ENCODE data around the gene KLHDC4. TPM values are rescaled to one million over a fixed set of nuclear protein-coding genes. Genes with fewer than 3 reads are reported as not detected.

Gene KLHDC4
- total RNA-seq, 2 experiments from 2014 or later = 83.3 to 84.3 TPM

DNA sequence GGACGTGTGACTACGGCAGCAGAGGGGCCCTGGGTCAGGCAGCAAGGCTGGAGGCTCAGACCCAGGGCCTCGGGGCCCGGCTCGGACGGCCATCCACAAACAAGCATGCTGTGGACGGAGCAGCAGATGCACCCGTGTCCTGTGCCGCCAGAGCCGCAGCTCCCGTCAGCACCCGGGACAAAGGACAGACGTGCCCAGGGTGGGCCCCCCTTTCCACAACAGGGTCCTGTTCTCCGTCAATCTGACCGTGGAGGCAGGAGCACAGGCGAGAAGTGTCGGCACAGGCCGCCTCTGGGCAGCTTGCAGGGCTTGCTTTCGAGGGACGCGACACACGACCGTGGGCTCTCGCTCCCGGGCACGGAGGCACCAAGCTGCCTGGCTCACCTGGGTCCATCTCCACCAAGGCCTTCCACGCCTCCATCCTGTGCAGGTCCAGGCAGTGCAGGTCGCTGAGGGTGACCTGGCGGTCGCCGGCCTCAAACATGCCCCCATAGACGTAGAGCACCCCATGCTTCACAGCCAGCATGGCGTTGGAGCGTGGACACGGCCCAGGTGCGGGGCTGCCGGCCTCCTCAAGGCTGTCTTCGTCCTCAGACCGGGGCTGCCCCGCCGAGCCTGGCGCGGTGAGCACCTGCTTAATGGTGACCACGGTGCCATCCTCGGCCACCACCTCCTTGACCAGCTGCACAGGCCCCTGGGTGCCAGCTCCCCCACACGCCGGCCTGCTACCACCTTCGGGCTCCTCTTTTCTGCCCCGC, 56.7 kb downstream of the KLHDC4 start:
- ChIA-PET POLR2A (no interaction called here), CTCF (no interaction called here)

DNA sequence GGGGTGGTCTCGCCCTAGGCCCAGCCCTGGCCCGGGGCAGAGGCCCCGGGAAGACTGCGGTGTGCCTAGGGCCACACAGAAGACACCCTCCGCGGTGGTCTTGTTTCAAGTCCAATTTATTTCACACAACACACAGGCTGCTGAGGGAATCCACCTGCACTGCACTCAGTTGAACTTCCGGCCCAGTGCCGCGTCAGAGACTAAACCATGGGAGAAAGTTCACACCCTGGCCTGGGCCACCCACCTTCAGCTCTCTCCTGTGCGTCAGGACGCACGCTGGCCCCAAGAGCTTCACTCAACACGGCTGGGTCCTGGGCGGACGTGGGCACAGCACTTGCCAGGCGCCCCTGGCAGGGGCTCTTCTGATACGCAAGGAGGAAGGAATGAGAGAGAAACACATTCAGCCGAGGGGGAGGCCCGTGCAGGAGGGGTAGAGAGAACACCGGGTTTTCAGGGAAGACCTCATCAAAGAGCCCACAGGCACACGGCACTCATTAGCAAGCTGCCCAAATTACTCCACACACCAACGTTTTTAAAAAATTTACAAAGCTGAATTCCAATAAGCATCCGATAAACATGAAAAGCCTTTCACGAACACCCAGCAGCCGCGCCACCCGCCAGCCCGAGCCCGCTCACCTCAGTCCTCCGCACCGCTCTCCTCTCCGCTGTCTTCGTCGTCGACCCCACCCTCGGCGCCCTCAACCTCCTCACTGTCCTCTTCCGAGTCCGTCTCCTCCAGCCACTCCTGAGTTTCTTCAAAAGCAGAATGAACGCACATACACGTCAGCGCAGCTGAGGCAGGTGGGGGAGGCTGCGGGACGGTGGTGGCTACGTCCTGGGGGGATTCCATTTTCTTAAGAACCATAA, 57.8 kb downstream of the KLHDC4 start:
- CTCF ChIA-PET = no interaction called here
- POLR2A ChIA-PET = no interaction called here

DNA sequence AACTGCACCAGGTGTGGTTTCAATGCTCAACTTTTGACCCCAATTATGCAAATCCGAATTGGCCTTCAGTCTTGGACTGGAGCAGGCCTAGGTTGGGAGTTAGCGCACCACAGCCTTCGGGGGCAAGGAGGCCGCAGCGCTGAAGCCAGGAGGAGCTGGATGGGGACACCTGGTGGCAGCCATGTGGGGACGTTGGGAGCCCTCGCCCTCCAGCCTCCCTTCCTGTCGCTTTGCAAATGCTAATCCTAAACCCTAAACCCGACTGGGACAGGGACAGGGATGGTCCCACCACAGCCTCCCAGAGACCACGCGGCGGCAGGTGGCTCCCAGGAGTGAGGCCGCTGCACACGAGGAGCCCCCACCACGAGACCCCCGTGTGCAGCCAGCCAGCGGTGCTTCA, 58.7 kb downstream of the KLHDC4 start:
- POLR2A ChIA-PET = no interaction called here

DNA sequence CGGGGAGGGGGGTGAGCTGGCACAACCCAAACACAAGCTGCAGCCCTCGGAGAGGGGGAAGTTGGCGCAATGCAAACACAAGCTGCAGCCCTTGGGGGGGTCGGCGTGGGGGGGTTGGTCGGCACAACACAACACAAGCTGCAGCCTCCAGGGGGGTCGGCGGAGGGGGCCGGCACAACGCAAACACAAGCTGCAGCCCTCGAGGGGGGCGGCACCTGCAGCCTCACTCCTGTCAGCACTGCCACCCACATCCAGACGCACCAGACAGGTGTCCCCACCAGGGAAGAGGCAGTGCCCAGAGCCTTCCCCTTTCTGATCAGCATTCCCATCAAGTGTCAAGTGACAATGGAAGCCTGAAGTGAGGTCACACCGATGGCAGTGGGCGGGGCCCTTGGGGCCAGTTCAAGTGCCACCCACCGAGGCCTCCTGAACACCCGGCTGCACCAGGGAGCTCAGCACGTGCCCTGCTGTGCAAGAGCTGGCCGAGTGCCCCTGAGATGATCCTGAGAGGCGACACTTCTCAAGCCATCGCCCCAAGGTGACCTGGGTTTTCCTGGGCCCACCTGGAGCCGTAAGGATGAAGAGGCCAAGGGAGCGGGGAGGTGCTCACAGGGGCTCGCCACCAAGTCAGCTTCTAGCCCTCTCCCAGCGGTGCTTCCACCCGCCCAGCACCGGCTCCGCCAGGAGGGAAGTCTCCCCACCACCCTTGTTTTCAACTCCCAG, 59.3 kb downstream of the KLHDC4 start:
- ChIA-PET POLR2A (no interaction called here), CTCF (no interaction called here)

More for the DNA sequence above, 58.7 kb downstream of the KLHDC4 start:
- CTCF ChIA-PET = no interaction called here

DNA sequence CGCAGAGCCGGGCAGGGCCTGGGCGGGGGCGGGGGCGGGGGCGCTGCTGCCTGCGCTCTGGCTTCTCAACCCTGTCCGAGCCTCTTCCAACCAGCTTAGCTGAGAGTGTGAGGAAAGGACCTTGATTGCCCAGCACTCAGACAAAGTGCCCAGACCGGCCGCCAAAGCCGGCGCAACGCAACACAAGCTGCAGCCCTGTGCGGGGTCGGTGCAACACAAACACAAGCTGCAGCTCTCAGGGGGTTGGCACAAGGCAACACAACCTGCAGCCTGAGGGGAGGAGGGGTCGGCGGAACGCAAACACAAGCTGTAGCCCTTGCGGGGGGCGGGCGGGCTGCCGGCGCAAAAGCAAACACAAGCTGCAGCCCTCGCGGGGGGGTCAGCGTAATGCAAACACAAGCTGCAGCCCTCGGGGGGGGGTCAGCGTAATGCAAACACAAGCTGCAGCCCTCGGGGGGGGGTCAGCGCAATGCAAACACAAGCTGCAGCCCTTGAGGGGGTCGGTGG, 60.0 kb downstream of the KLHDC4 start:
- CTCF ChIA-PET = no interaction called here
- POLR2A ChIA-PET = no interaction called here

DNA sequence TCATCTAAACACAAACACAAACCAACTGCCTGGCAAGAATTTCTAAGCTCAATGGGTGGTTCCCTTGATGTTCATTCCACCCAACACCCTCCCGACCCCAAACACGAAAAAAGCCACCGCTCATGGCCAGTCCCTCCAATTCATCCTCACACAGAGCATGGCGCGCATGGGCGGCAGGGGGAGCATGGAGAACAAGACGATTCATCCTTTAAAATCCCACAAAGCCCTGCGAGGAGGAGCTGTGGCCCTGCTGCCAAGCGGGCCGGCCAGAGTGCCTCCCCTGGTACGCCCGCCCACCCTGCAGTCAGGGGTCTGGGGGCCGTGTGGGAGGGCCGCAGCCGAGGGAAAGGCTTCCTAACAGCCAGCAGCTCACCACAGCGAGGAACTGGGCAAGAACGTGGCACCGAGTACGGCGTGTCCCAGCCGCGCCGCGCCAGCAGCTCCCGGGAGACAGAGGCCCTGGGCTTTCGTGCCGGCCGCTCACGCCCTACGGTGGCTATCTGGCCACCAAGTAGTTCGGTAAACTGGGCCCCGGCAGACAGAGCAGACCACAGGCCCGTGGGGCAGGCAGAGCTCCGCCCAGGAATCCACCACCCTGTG, 60.9 kb downstream of the KLHDC4 start:
- ChIA-PET POLR2A (no interaction called here), CTCF (no interaction called here)

DNA sequence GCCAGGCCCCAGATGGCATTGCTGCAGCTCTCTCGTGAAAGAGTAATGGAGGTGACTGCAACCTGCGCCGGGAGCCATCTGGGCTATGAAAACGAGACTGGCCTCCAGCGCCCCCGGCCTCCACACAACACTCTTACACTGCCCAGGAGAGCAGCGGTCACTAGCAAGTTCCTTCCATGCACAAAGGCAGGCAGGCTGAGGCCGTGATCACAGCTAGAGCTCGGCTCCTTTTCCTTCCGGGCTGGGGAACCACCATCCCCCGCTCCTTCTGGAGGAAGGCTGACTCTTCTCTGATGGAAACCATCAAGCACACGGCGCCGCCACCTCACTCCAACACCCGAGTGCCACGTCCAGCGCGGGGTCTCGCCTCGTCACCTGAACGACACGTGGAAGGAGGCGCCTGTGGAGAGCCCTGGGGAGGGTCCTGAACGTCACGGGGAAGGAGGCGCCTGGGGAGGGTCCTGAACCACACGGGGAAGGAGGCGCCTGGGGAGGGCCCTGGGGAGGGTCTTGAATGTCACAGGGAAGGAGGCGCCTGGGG, 61.9 kb downstream of the KLHDC4 start:
- CTCF ChIA-PET = interaction anchor here (1.7 kb wide), 1 partner anchor 10 kb away, joined by 4 read pairs; no protein-coding TSS in a partner anchor

DNA sequence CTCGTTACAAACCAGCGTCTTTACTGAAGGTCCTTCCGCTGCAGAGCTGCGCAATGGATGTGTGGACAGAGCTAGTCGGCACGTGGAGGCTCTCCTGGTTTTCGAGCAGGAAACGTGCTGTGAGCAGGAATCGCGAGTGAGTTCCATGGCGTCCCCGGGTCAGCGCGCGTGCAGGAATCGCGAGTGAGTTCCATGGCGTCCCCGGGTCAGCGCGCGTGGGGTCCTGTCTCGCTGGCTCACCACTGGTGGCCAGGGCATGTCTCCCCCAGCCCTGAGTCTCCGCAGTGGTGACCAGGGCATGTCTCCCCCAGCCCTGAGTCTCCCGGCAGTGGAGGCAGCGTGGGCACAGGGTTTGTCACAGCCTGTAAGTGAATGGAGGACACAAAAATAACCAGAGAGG, 62.7 kb downstream of the KLHDC4 start:
- ChIA-PET POLR2A (no interaction called here), CTCF (interaction anchor here (0.9 to 1.7 kb wide), 3 partner anchors 9 to 50 kb away, joined by 3 to 5 read pairs (median 4); no protein-coding TSS in a partner anchor)

More for the DNA sequence above, 61.9 kb downstream of the KLHDC4 start:
- POLR2A ChIA-PET = no interaction called here

DNA sequence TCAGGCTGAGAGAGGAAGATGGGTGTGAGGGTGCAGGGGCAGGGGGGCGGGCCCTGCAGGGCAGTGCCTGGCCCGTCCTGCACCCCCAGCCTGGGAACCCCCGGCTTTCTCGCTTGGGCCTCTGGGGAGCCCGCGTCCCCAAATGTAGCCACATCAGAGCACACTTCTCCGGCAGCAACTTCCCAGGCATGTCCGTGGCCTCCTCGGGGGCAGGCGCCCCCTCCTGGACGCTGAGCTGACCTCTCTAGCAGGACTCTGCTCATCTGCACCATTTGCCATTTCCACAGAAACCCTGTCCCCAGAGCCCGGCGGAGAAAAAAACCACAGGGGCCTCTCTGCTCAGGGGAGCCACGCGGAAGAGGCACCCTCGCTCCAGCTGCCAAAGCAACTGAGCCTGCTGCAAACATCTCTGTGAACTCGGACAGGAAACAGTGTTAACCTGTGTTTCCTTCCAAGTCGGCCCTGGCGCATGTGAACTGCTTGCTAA, 63.4 kb downstream of the KLHDC4 start:
- POLR2A ChIA-PET = no interaction called here
- CTCF ChIA-PET = interaction anchor here (0.9 to 1.9 kb wide), 7 partner anchors 8 to 65 kb away, joined by 3 to 8 read pairs (median 4); partner anchors contain the start of gene KLHDC4

DNA sequence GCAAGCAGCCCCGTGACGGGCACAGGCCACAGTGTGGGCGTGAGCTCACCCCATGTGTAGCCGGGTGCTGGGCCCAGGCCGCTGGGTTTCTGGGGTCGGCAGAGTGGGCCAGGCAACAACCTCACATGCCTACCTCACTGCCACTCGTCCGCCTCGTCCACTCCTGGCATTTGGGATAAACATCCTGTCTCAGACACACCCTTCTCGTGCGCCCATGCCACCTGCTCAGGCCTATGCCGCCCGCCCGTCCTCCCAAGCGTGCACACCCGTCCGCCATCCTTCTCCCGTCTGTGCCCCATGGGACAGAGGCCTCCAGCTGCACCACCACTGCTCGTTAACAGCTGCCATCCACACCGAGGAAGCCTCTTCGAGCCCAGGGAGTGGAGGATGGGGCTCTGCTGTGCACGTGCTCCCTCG, 64.3 kb downstream of the KLHDC4 start:
- POLR2A ChIA-PET = no interaction called here
- CTCF ChIA-PET = interaction anchor here (1.5 to 1.9 kb wide), 4 partner anchors 9 to 65 kb away, joined by 3 to 8 read pairs (median 4); partner anchors contain the start of gene KLHDC4

DNA sequence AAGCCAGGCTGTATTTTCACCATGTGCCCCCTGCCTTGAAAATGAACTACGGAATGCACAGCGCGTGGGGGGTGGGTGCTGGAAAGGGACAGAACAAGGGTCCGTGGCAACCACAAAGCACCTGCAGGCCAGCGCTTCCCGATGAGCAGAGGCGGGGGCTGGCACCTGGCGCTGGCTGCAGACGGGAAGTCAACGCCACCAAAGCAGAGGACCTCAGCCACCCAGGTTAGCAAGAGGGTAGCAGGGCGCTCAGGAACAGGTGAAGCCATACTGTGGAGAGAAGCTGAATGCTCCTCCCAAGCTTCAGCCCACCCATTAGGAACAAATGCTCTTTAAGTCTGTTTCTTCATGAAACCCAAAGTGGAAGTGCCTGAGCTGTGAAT, 64.7 kb downstream of the KLHDC4 start:
- ChIA-PET POLR2A (no interaction called here), CTCF (interaction anchor here (1.7 to 1.9 kb wide), 3 partner anchors 10 to 65 kb away, joined by 3 to 8 read pairs (median 4); partner anchors contain the start of gene KLHDC4)

DNA sequence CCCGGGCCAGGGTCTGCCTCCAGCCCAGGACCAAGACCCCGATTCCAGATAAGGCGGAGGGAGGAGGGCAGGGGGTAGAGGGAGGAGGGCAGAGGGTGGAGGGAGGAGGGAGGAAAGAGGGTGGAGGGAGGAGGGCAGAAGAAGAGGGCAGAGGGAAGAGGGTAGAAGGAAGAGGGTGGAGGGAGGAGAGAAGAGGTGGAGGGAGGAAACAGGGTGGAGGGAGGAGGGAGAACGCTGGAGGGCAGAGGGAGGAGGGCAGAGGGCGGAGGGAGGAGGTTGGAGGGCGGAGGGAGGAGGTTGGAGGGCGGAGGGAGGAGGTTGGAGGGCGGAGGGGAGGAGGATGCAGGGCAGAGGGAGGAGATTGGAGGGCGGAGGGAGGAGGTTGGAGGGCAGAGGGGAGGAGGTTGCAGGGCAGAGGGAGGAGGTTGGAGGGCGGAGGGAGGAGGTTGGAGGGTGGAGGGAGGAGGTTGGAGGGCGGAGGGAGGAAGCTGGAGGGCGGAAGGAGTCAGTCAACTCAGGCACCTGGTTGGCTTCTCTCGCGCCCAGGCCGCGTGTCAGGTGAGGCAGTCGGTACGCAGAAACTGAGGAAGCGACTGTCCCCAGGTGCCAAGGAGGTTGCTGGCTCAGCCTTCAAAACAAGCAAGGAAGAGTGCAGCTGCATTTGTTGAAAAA, 65.2 kb downstream of the KLHDC4 start:
- CTCF ChIA-PET = no interaction called here

DNA sequence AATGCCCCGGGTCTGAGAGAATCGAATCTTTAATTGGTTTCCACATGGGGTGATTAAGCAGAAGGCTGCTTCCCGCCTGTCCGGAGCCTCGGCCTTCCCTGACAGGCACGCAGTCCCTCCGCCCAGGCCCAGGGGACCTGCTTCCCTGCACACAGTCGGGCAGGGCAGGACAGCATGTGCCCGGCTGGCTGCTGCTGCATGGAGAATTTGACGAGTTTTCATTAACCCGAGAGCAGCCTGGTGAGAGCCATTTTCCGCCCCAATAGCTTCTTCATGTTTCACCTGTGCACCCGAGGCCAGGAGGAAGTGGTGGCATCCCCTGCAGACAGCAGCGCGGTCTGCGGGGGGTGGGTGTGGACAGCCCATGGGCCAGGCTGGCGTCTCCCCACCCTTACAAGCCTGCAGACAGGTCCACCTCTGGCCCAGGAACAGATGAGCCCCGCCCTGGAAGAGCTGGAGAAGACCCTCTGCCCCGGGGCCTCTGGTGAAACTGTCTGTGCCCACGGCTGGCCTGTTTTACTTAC, 67.0 kb downstream of the KLHDC4 start:
- ChIA-PET CTCF (interaction anchor here (2.0 kb wide), 1 partner anchor 172 kb away, joined by 5 read pairs; no protein-coding TSS in a partner anchor), POLR2A (interaction anchor here (0.8 kb wide), 1 partner anchor 67 kb away, joined by 3 read pairs; the partner anchor contains the start of gene KLHDC4)

More for the DNA sequence above, 65.2 kb downstream of the KLHDC4 start:
- POLR2A ChIA-PET = no interaction called here

DNA sequence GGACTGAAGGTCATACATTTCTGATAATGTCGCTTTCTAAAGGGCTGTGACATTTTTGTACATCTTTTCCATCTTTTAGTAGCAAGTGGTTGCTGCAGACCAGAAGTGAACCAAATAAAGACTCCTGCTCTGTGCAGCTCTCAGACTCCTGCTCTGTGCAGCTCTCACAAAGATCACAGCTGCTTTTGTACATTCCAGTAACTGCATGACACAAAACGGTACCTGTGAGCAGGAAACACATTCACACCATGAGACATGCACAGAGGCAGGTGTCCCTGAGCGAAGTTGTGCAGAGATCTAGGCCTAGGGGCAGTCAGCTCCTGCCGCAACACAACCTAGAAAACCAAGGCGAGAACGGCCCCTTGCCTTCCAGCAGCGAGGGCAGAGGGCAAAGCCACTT, 67.5 kb downstream of the KLHDC4 start:
- ChIA-PET POLR2A (interaction anchor here (0.8 kb wide), 1 partner anchor 67 kb away, joined by 3 read pairs; the partner anchor contains the start of gene KLHDC4), CTCF (interaction anchor here (2.0 kb wide), 1 partner anchor 173 kb away, joined by 5 read pairs; no protein-coding TSS in a partner anchor)

DNA sequence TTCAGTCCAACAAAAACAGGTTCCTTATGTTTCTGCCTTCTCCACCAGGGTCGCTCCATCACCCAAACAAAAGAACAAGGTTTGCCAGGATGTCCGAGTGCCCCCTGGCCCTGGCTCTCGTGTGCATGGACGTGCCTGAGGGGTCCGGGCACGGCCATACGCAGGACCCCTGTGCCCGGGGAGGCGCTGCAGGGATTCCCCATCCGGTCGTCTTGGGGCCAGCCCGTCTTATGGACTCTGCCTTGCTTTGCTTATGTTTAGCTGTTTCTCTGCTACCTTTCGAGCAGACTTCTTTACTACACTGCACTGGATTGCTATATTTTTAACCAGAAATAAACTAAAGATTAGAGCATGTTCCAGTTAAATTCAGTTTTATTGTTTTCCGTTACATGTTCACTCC, 68.0 kb downstream of the KLHDC4 start:
- ChIA-PET CTCF (interaction anchor here (2.0 kb wide), 1 partner anchor 173 kb away, joined by 5 read pairs; no protein-coding TSS in a partner anchor), POLR2A (no interaction called here)

DNA sequence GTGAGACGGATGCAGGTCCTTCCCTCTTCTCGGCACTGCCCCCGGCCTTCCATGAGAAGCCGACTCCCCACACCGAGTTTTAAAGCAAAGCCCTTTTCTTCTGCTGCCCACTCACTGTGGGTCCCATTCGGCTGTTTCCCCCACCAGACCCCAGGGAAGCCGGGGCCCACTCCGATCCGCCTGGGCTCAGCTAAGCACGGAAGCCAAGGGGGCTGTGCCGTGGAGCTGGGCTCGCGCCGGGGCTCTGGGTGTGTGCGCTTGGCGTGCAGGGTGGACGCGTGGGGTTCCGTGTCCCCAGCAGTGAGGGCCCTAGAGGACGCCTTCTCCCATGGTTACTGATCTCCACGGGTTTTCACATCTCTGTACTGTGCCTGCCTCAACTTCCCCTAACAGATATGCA, 68.5 kb downstream of the KLHDC4 start:
- ChIA-PET POLR2A (no interaction called here), CTCF (no interaction called here)

DNA sequence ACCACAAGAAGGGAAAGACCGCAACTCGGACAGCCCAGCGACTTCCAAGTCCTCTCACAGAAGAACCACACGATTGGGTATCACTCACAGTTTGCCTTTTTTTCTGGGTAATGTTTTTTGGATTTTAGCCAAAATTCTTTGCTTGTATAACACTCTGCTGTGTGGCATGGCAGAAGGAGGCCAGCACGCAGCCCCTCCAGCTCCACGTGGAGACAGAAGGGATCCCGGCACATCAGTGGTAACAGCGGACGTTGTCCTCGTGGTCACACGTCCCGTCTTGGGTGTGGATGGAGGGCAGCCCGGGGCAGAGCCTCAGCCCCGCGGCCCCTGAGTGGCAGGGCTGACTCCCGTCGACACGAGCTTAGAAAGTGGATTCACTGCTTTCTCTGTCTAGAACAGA, 69.1 kb downstream of the KLHDC4 start:
- CTCF ChIA-PET = no interaction called here
- POLR2A ChIA-PET = no interaction called here

DNA sequence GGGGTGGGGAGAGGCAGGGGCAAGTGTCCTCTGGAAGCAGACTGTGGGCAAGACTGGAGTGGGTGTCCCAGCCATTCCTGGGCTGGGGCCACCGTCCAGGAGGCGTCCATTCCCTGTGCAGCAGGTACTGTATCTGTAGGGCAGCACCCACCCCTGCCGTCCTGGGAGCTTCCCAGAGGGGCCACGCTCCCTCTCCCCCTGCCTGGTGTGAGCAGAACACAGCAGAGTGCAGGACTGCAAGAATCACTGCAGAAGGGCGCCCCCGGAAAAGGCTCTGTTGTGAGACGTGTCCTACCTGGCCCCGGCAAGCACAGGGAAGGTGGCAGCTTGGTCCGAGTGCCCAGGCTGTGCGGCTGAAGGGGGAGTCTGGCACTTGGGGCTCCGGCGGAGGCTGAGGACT, 70.3 kb downstream of the KLHDC4 start:
- ChIA-PET CTCF (no interaction called here), POLR2A (no interaction called here)
